IMR-90 (cell line): ENCODE results near the gene PKP4. TPM values are rescaled to one million over a fixed set of nuclear protein-coding genes. Genes with fewer than 3 reads are reported as not detected.
"Not testable (repeated sequence)": the region's sequence is repeated elsewhere in the genome, so short reads cannot be mapped to it uniquely, and the experiment has no call there.

Experiments
- ATAC-seq: fragments of 200-7000 bp; cut with Tn5 transposase; 2 replicates; pipeline ENCODE4 v1.9.1; 2020; ENCODE audit warnings: low read depth, mild to moderate bottlenecking, moderate library complexity
- BruUV-seq: library from RNA; stranded (reverse); fragments of 400-500 nt; replicated peaks from 2 replicates; lab custom pipeline; 2021; lab: Mats Ljungman, UMichigan
- CTCF ChIA-PET: fragments of 300-600 bp; formaldehyde crosslinking; extraction: SDS; loops from one replicate; lab custom pipeline; 2021; ENCODE audit warnings: antibody characterized with exemption; lab: Yijun Ruan, JAX
- POLR2A ChIA-PET: fragments of 300-600 bp; sonication (Branson Sonifier 250); formaldehyde crosslinking; loops from one replicate; lab custom pipeline; 2022; ENCODE audit warnings: antibody characterized with exemption; ENCODE audit not compliant: unreplicated experiment; lab: Charles Lee
- DNase-seq: peaks from one replicate; pipeline ENCODE4 v3.0.0; 2013
- H2AFZ ChIP-seq: replicated peaks from 2 replicates; pipeline ENCODE3; 2013; ENCODE audit warnings: low read length, mild to moderate bottlenecking; ENCODE audit not compliant: poor library complexity
- H2AK5ac ChIP-seq: 2 replicates; pipeline ENCODE4 v1.6.1; 2013; ENCODE audit warnings: low read depth, low read length, inconsistent platforms
- H2AK9ac ChIP-seq: replicated peaks from 2 replicates; pipeline ENCODE3; 2013; ENCODE audit warnings: mild to moderate bottlenecking, low read depth, low read length, moderate library complexity; ENCODE audit not compliant: poor library complexity
- H2BK120ac ChIP-seq: 2 replicates; pipeline ENCODE4 v1.6.1; 2013; ENCODE audit warnings: low read depth, low read length, inconsistent platforms
- H2BK15ac ChIP-seq: 3 replicates; pipeline ENCODE4 v1.6.1; 2013; ENCODE audit warnings: low read depth, low read length, inconsistent platforms
- H2BK20ac ChIP-seq: 2 replicates; pipeline ENCODE4 v1.6.1; 2013; ENCODE audit warnings: low read depth, mild to moderate bottlenecking, inconsistent platforms, low read length, moderate library complexity
- H2BK5ac ChIP-seq: 2 replicates; pipeline ENCODE4 v1.6.1; 2013; ENCODE audit warnings: mild to moderate bottlenecking, low read depth, low read length, inconsistent platforms; ENCODE audit not compliant: poor library complexity, severe bottlenecking
- H3K14ac ChIP-seq: replicated peaks from 2 replicates; pipeline ENCODE4 v1.6.1; 2013; ENCODE audit warnings: low read depth, low read length, inconsistent platforms
- H3K18ac ChIP-seq: 2 replicates; pipeline ENCODE4 v1.6.1; 2013; ENCODE audit warnings: low read depth, low read length, control low read depth
- H3K23ac ChIP-seq: 2 replicates; pipeline ENCODE4 v1.6.1; 2013; ENCODE audit warnings: low read depth, low read length, inconsistent platforms
- H3K27ac ChIP-seq: 2 replicates; pipeline ENCODE4 v1.5.1; 2013; ENCODE audit warnings: mild to moderate bottlenecking, control low read depth, low read length; ENCODE audit not compliant: insufficient read depth
- H3K27me3 ChIP-seq: 2 replicates; pipeline ENCODE4 v1.6.1; 2013; ENCODE audit warnings: low read length; ENCODE audit not compliant: control insufficient read depth, insufficient read depth
- H3K36me3 ChIP-seq: 2 replicates; pipeline ENCODE4 v1.6.1; 2013; ENCODE audit warnings: low read length, mixed read lengths; ENCODE audit not compliant: control insufficient read depth, insufficient read depth
- H3K4ac ChIP-seq: 2 replicates; pipeline ENCODE4 v1.6.1; 2013; ENCODE audit warnings: low read depth, low read length, inconsistent platforms
- H3K4me1 ChIP-seq: 2 replicates; pipeline ENCODE4 v1.6.1; 2013; ENCODE audit warnings: low read length, mixed read lengths; ENCODE audit not compliant: control insufficient read depth, insufficient read depth
- H3K4me2 ChIP-seq: 2 replicates; pipeline ENCODE4 v1.6.1; 2013; ENCODE audit warnings: low read depth, mild to moderate bottlenecking, control low read depth, low read length, moderate library complexity
- H3K4me3 ChIP-seq: 2 replicates; pipeline ENCODE4 v1.5.1; 2013; ENCODE audit warnings: low read depth, mild to moderate bottlenecking, control low read depth, low read length, moderate library complexity; ENCODE audit not compliant: insufficient read depth
- H3K56ac ChIP-seq: 2 replicates; pipeline ENCODE4 v1.6.1; 2013; ENCODE audit warnings: low read length, inconsistent platforms; ENCODE audit not compliant: insufficient read depth; ENCODE audit errors: extremely low read depth
- H3K79me1 ChIP-seq, 2 experiments: 2 replicates each; pipeline ENCODE4 v1.6.1; 2013; ENCODE audit warnings: low read length in 2 of 2, inconsistent platforms in 1 of 2, low read depth in 1 of 2
- H3K9ac ChIP-seq: 2 replicates; pipeline ENCODE4 v1.6.1; 2013; ENCODE audit warnings: low read depth, low read length, control low read depth
- H3K9me1 ChIP-seq: 2 replicates; pipeline ENCODE4 v1.6.1; 2013; ENCODE audit warnings: low read length, inconsistent platforms; ENCODE audit not compliant: insufficient read depth
- H3K9me3 ChIP-seq: 2 replicates; pipeline ENCODE4 v1.6.1; 2013; ENCODE audit warnings: low read length; ENCODE audit not compliant: control insufficient read depth, insufficient read depth
- H4K20me1 ChIP-seq: 2 replicates; pipeline ENCODE4 v1.6.1; 2013; ENCODE audit warnings: low read length, inconsistent platforms; ENCODE audit not compliant: insufficient read depth
- H4K5ac ChIP-seq: 2 replicates; pipeline ENCODE4 v1.6.1; 2013; ENCODE audit warnings: mild to moderate bottlenecking, low read depth, low read length, control low read depth
- H4K8ac ChIP-seq, 2 experiments: 2 replicates each; pipeline ENCODE4 v1.6.1; 2013; ENCODE audit warnings: low read depth in 2 of 2, low read length in 2 of 2, control low read depth in 1 of 2, inconsistent platforms in 1 of 2
- H4K91ac ChIP-seq: 2 replicates; pipeline ENCODE4 v1.6.1; 2013; ENCODE audit warnings: low read depth, low read length, inconsistent platforms; ENCODE audit not compliant: insufficient read depth
- MAFK ChIP-seq: IDR thresholded peaks from 2 replicates; pipeline ENCODE4 v1.6.1; 2012; ENCODE audit warnings: low read depth, low read length, improper control_type of control experiment
- MXI1 ChIP-seq: IDR thresholded peaks from 2 replicates; pipeline ENCODE4 v1.6.1; 2012; ENCODE audit warnings: low read depth, mild to moderate bottlenecking, low read length, moderate library complexity, borderline replicate concordance
- POLR2A ChIP-seq: IDR thresholded peaks from 2 replicates; pipeline ENCODE4 v1.6.1; 2012; ENCODE audit warnings: mild to moderate bottlenecking, low read depth, low read length
- WGBS, 2 experiments: methylation state at CpG; one replicate each; pipeline versions ENCODE4 v1.1.5 to v1.1.7; 2013; ENCODE audit warnings: missing lambda C conversion rate in 2 of 2; ENCODE audit not compliant: insufficient read length in 1 of 2; ENCODE audit errors: extremely low coverage in 2 of 2; 5-methylcytosine and 5-hydroxymethylcytosine counted together
- dilution Hi-C: fragments of 300-500 bp; cut with HindIII; formaldehyde crosslinking; loops from one replicate; pipeline ENCODE4 v1.14.3; 2018; ENCODE audit warnings: low sequenced_read_pairs; ENCODE audit not compliant: unreplicated experiment
- in situ Hi-C: fragments of 300-500 bp; cut with MboI; formaldehyde crosslinking; loops from 3 replicates; pipeline ENCODE4 v1.14.3; 2019; ENCODE audit warnings: low sequenced_read_pairs, inconsistent platforms, mixed read lengths
- intact Hi-C: fragments of 100-400 bp; cut with micrococcal nuclease; formaldehyde crosslinking; loops from 2 replicates; pipeline ENCODE4 v1.10.0; 2022
- polyA plus RNA-seq, 3 experiments: library from polyadenylated mRNA; depleted of rRNA; stranded (reverse); fragments of >200 nt; gene quantifications; 2 replicates each; pipeline ENCODE4 v1.2.3, GENCODE V29; 2012; ENCODE audit warnings: low replicate concordance in 1 of 3
- total RNA-seq: library from RNA; depleted of rRNA; stranded (reverse); fragments of >200 nt; gene quantifications from 2 replicates; pipeline ENCODE4 v1.2.3, GENCODE V29; 2012
- TF ChIP-seq, protein P1 (sequence below): fragments of 150-350 bp; IDR thresholded peaks from 2 replicates; pipeline ENCODE4 v1.6.1; 2017; ENCODE audit warnings: mild to moderate bottlenecking, antibody characterized with exemption, low read length, low read depth

Gene PKP4
- total and polyA plus RNA-seq, 2 of the 4 experiments (the other 2 are of a cell fraction), result 20.1 to 37.8 TPM

DNA sequence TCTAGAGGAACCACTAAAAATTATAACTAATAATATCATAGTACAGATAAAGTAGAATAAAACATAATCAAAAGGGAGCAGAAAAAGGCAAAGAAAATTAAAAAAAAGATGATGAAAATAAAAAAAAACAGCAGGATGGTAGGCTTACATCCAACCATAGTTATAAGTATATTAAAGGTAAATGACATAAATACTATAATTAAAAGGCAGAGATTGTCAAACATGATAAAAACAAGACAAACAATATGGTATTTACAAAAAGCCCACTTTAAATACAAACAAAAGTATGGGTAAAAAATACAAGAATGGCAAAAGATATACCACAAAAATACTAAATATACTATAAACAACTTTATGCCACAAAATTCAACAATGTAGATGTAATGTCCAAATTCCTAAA lies 24.6 kb upstream of the PKP4 start:
- DNase-seq (no peak), ATAC-seq (no peak)
- no peak overlapping the region for H2BK5ac ChIP-seq
- H3K27me3 ChIP-seq, result no peaks in the 10 kb centered on the region
- H4K8ac ChIP-seq, result no peak overlapping the region
- no peak for TF ChIP-seq POLR2A
- TF ChIP-seq, protein P1, sequence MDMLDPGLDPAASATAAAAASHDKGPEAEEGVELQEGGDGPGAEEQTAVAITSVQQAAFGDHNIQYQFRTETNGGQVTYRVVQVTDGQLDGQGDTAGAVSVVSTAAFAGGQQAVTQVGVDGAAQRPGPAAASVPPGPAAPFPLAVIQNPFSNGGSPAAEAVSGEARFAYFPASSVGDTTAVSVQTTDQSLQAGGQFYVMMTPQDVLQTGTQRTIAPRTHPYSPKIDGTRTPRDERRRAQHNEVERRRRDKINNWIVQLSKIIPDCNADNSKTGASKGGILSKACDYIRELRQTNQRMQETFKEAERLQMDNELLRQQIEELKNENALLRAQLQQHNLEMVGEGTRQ, result no peak
- no peak for TF ChIP-seq MXI1
- TF ChIP-seq MAFK, result no peak
- no peak overlapping the region for H2AFZ ChIP-seq
- no peak overlapping the region for H2AK5ac ChIP-seq
- no peak overlapping the region for H3K18ac ChIP-seq
- H3K56ac ChIP-seq, result no peak overlapping the region
- H2AK9ac ChIP-seq, result no peak overlapping the region
- H2BK120ac ChIP-seq, result no peak overlapping the region
- ChIA-PET CTCF (interaction anchor here (1.0 kb wide), 1 partner anchor 534 kb away, joined by 4 read pairs; no protein-coding TSS in a partner anchor), POLR2A (no interaction called here)
- no peak overlapping the region for H3K4me3 ChIP-seq
- H3K14ac ChIP-seq, result no peak overlapping the region
- H3K4ac ChIP-seq, result no peak overlapping the region
- no peaks in the 10 kb centered on the region for H3K79me1 ChIP-seq
- intact Hi-C loops, result no loop called here
- H2BK20ac ChIP-seq, result no peak overlapping the region
- no peak overlapping the region for H3K23ac ChIP-seq
- no peak overlapping the region for H3K27ac ChIP-seq
- H4K5ac ChIP-seq, result no peak overlapping the region
- peaks cover 2% of the 10 kb centered on the region; the same call in 1 of the 2 replicates for H3K9me3 ChIP-seq
- no peaks in the 10 kb centered on the region for H3K4me1 ChIP-seq
- no peak overlapping the region for H3K9ac ChIP-seq
- H4K91ac ChIP-seq, result no peak overlapping the region
- no peaks in the 10 kb centered on the region for H3K9me1 ChIP-seq
- no peaks in the 10 kb centered on the region for H4K20me1 ChIP-seq
- no peak overlapping the region for H3K4me2 ChIP-seq
- H2BK15ac ChIP-seq, result no peak overlapping the region
- no TSS peak for BruUV-seq
- dilution Hi-C loops, result no loop called here
- H3K36me3 ChIP-seq, result no peaks in the 10 kb centered on the region
- in situ Hi-C loops, result no loop called here

DNA sequence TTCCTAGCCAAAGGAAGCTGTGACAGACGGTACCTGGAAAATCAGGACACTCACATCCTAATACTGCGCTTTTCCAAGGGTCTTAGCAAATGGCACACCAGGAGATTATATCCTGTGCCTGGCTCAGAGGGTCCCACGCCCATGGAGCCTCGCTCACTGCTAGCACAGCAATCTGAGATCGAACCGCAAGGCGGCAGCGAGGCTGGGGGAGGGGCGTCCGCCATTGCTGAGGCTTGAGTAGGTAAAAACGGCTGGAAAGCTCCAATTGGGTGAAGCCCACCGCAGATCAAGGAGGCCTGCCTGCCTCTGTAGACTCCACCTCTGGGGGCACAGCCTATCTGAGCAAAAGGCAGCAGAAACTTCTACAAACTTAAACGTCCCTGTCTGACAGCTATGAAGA lies 23.0 kb upstream of the PKP4 start:
- CTCF ChIA-PET, H3K9ac ChIP-seq, H3K18ac ChIP-seq, H3K4me3 ChIP-seq, H3K36me3 ChIP-seq, H2BK15ac ChIP-seq, intact Hi-C loops, H3K14ac ChIP-seq, H2AFZ ChIP-seq, DNase-seq, ATAC-seq, in situ Hi-C loops, H3K23ac ChIP-seq, H3K4ac ChIP-seq, H2BK120ac ChIP-seq, H3K27ac ChIP-seq, H3K4me1 ChIP-seq, H3K9me3 ChIP-seq, H3K56ac ChIP-seq, BruUV-seq, H4K91ac ChIP-seq, H4K8ac ChIP-seq, H2BK5ac ChIP-seq, H3K9me1 ChIP-seq, H3K4me2 ChIP-seq, H2BK20ac ChIP-seq, dilution Hi-C loops, H4K20me1 ChIP-seq, H2AK5ac ChIP-seq, POLR2A ChIA-PET, H2AK9ac ChIP-seq, H4K5ac ChIP-seq, H3K27me3 ChIP-seq, H3K79me1 ChIP-seq: not testable (repeated sequence)
- WGBS, 2 experiments, result 72% methylated on average over 7 of the region's 13 CpGs; no CpG with 5 or more reads in 1 of the 2 experiments
